Stimulated activated CD4-positive, alpha-beta T cell treated with anti-CD3 and anti-CD28 coated beads, Interleukin-2, amount 100 ng/mL, for 48 hours (primary cell): ENCODE results near the gene TIPRL.
"Not testable (repeated sequence)": the region's sequence is repeated elsewhere in the genome, so short reads cannot be mapped to it uniquely, and the experiment has no call there.

Source experiments
- DNase-seq, 2 donors: peaks; one replicate each; pipeline ENCODE4 v3.0.0-alpha.2; 2020

TIPRL gene

GRCh38 chr1:168159979-168160378, 18.8 kb upstream of the TIPRL start:
- no peak for DNase-seq

- DNase-seq, result no peak
Measured at GRCh38 chr1:168161459-168161858, 17.3 kb upstream of the TIPRL start.

- no peak for DNase-seq
Measured at GRCh38 chr1:168163670-168164069, 15.1 kb upstream of the TIPRL start.

GRCh38 chr1:168164771-168165170, 14.0 kb upstream of the TIPRL start:
- no peak for DNase-seq

- DNase-seq, result no peak
Measured at GRCh38 chr1:168167806-168168205, 11.0 kb upstream of the TIPRL start.

GRCh38 chr1:168170564-168171508, 7.9 kb upstream of the TIPRL start:
- no peak for DNase-seq

GRCh38 chr1:168172250-168172915, 6.4 kb upstream of the TIPRL start:
- DNase-seq, result no peak

- no peak for DNase-seq
Measured at GRCh38 chr1:168178227-168178637, 530 bp upstream of the TIPRL start.

- no peak for DNase-seq
Measured at GRCh38 chr1:168179438-168180147, 831 bp downstream of the TIPRL start.

- no peak for DNase-seq
Measured at GRCh38 chr1:168180148-168180524, 1.4 kb downstream of the TIPRL start.

- DNase-seq, result not testable (repeated sequence)
Measured at GRCh38 chr1:168181063-168181720, 2.4 kb downstream of the TIPRL start.

- no peak for DNase-seq
Measured at GRCh38 chr1:168187177-168187576, 8.4 kb downstream of the TIPRL start.

- DNase-seq, result no peak
Measured at GRCh38 chr1:168190403-168190802, 11.6 kb downstream of the TIPRL start.

- DNase-seq, result no peak
Measured at GRCh38 chr1:168195199-168196135, 16.7 kb downstream of the TIPRL start.

- no peak for DNase-seq
Measured at GRCh38 chr1:168199056-168199455, 20.3 kb downstream of the TIPRL start.

GRCh38 chr1:168202941-168203654, 24.3 kb downstream of the TIPRL start:
- no peak for DNase-seq

GRCh38 chr1:168206111-168206510, 27.3 kb downstream of the TIPRL start:
- no peak for DNase-seq

GRCh38 chr1:168207673-168208072, 28.9 kb downstream of the TIPRL start:
- DNase-seq, result not testable (repeated sequence)

- no peak for DNase-seq
Measured at GRCh38 chr1:168210312-168210711, 31.6 kb downstream of the TIPRL start.

- no peak for DNase-seq
Measured at GRCh38 chr1:168213349-168213748, 34.6 kb downstream of the TIPRL start.

GRCh38 chr1:168216171-168216570, 37.4 kb downstream of the TIPRL start:
- no peak for DNase-seq
